ENCODE results near the gene KIAA0232.
"Not testable (repeated sequence)": the region's sequence is repeated elsewhere in the genome, so short reads cannot be mapped to it uniquely, and the experiment has no call there.

KIAA0232 gene

DNA sequence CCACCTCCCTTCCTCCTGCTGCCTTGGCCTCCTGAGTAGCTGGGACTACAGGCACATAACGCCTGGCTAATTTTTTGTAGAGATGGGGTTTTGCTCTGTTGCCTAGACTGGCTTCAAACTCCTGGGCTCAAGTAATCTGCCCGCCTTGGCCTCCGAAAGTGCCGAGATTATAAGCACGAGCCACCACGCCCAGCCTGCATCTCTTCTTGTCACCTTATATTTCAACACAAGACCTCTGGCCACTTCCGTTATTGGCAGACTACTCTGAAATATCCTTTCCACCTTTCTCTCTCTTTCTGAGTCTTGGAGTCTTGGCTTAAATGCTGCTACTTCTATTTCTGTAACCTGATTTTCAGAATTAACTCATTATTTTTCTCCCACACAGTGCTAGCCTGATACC lies 5.6 kb downstream of the KIAA0232 start:
- ATAC-seq = no peak
- no peak for TF ChIP-seq ZNF565 (CRISPR knock-in tag; conservative IDR thresholded peaks at IDR 0.05; ENCODE audit: low read depth)
- TF ChIP-seq ZC3H10 (CRISPR knock-in tag; IDR thresholded peaks at IDR 0.05) = no peak
- no peak for TF ChIP-seq ISL1 (CRISPR knock-in tag; IDR thresholded peaks at IDR 0.05)
- TF ChIP-seq ZNF70 (CRISPR knock-in tag; IDR thresholded peaks at IDR 0.05) = no peak
- TF ChIP-seq, protein P1, sequence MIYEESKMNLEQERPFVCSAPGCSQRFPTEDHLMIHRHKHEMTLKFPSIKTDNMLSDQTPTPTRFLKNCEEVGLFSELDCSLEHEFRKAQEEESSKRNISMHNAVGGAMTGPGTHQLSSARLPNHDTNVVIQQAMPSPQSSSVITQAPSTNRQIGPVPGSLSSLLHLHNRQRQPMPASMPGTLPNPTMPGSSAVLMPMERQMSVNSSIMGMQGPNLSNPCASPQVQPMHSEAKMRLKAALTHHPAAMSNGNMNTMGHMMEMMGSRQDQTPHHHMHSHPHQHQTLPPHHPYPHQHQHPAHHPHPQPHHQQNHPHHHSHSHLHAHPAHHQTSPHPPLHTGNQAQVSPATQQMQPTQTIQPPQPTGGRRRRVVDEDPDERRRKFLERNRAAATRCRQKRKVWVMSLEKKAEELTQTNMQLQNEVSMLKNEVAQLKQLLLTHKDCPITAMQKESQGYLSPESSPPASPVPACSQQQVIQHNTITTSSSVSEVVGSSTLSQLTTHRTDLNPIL (CRISPR knock-in tag; IDR thresholded peaks at IDR 0.05; ENCODE audit: low read depth) = no peak
- TF ChIP-seq POU6F1 (CRISPR knock-in tag; IDR thresholded peaks at IDR 0.05; ENCODE audit: borderline replicate concordance, low read depth) = no peak
- no peak for TF ChIP-seq CSDC2 (CRISPR knock-in tag; IDR thresholded peaks at IDR 0.05)

DNA sequence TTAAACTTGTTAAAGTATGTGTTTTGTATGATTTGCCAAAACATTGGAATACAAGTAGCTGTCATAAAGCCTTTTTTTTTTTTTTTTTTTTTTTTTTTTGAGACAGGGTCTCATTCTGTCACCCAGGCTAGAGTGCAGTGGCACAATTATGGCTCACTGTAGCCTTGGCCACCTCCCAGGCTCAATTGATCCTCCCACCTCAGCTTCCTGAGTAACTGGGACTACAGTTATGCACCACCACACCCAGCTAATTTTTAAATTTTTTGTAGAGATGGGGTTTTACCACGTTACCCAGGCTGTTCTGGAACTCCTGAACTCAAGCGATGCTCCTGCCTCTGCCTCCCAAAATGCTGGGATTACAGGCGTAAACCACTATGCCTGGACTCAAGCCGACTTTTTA lies 8.7 kb downstream of the KIAA0232 start:
- ATAC-seq = not testable (repeated sequence)

DNA sequence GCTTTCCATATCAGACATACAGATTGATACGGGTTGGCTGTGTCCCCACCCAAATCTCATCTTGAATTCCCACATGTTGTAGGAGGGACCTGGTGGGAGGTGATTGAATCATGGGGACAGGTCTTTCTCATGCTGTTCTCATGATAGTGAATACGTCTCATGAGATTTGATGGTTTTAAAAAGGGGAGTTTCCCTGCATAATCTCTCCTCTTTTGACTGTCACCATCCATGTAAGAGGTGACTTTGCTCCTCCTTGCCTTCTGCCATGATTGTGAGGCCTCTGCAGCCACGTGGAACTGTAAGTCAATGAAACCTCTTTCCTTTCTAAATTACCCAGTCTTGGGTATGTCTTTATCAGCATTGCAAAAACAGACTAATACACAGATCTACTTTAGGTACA lies 9.3 kb downstream of the KIAA0232 start:
- not testable (repeated sequence) for ATAC-seq

DNA sequence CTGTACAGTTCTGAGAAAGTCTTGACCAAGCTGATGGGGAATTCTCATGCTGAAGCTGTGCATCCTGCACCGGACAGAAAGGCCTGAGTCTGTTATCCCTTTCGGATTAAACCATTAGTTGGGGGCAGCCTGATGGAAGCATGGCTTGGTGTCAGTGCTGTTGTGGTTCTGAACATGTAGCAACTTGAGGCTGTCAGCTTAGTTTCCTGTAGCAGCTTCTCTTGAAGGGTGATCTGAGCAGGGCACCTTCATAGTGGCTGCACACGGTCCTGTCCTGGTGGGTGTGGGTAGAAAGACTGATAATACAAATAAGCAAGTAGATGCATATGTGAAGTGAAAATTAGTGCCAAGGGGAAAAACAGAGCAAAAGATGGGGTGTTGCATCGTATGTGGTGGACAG lies 11.7 kb downstream of the KIAA0232 start:
- no peak for ATAC-seq
- TF ChIP-seq BACH2 (CRISPR knock-in tag; IDR thresholded peaks at IDR 0.05; ENCODE audit: borderline replicate concordance) = no peak
- no peak for TF ChIP-seq OSR1 (CRISPR knock-in tag; IDR thresholded peaks at IDR 0.05)

- TF ChIP-seq RARB (CRISPR knock-in tag; IDR thresholded peaks at IDR 0.05) = no peak
- TF ChIP-seq ZNF565 (CRISPR knock-in tag; conservative IDR thresholded peaks at IDR 0.05; ENCODE audit: low read depth) = no peak
- TF ChIP-seq ZFP3 (CRISPR knock-in tag; IDR thresholded peaks at IDR 0.05) = no peak
- TF ChIP-seq ARNTL (CRISPR knock-in tag; IDR thresholded peaks at IDR 0.05; ENCODE audit: borderline replicate concordance, low read depth) = no peak
- TF ChIP-seq TCF4 (CRISPR knock-in tag; IDR thresholded peaks at IDR 0.05; ENCODE audit: borderline replicate concordance) = no peak
- TF ChIP-seq TOX (CRISPR knock-in tag; IDR thresholded peaks at IDR 0.05; ENCODE audit: borderline replicate concordance) = no peak
- no peak for TF ChIP-seq PPARA (CRISPR knock-in tag; IDR thresholded peaks at IDR 0.05; ENCODE audit: borderline replicate concordance)
- TF ChIP-seq ZNF70 (CRISPR knock-in tag; IDR thresholded peaks at IDR 0.05) = no peak
- no peak for TF ChIP-seq PATZ1 (CRISPR knock-in tag; IDR thresholded peaks at IDR 0.05; ENCODE audit: borderline replicate concordance)
- TF ChIP-seq ZC3H10 (CRISPR knock-in tag; IDR thresholded peaks at IDR 0.05) = no peak
- no peak for TF ChIP-seq ZNF8 (CRISPR knock-in tag; IDR thresholded peaks at IDR 0.05)
- ATAC-seq = no peak
These were observed 13.3 kb downstream of the KIAA0232 start for GRCh38 chr4:6795821-6796220.

DNA sequence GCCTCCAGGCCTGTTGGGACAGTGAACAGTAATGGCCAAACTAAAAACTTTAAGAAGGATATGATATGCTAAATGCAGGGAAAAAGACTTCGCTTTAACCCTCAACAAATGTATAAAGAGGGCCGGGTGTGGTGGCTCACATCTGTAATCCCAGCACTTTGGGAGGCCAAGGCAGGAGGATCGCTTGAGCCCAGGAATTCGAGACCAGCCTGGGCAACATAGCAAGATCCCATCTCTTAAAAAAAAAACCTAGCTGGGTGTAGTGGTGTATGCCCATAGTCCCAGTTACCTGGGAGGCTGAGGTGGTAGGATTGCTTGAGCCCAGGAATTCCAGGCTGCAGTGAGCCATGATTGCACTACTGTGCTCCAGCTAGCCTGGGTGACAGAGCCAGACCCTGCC lies 14.8 kb downstream of the KIAA0232 start:
- ATAC-seq = not testable (repeated sequence)

- no peak for ATAC-seq
- TF ChIP-seq ZFP30 (CRISPR knock-in tag; IDR thresholded peaks at IDR 0.05) = no peak
- TF ChIP-seq, protein P1 (CRISPR knock-in tag; IDR thresholded peaks at IDR 0.05; ENCODE audit: low read depth) = peak; percentile 75
- peak; percentile 51 for TF ChIP-seq ISL1 (CRISPR knock-in tag; IDR thresholded peaks at IDR 0.05)
These were observed 16.6 kb downstream of the KIAA0232 start for GRCh38 chr4:6799091-6799490.

Measured in SK-N-SH treated with all-trans-retinoic acid at 6 μM for 48 hours (cell line).